Omental fat pad (tissue), 4 donors: ENCODE results near the gene FLOT1. TPM values are rescaled to one million over a fixed set of nuclear protein-coding genes. Genes with fewer than 3 reads are reported as not detected.

ENCODE experiments used
- ATAC-seq: fragments of 150-250 bp; one replicate; pipeline ENCODE4 v1.9.1; 2016; ENCODE audit warnings: mild to moderate bottlenecking, moderate library complexity; ENCODE audit not compliant: low FRiP score
- DNase-seq: peaks from one replicate; pipeline ENCODE4 v3.0.0-alpha.2; 2019; ENCODE audit warnings: low spot score
- total RNA-seq, 4 donors: library from RNA; depleted of rRNA; stranded (reverse); fragments of >200 nt; gene quantifications; one replicate each; pipeline ENCODE4 v1.1.0, GENCODE V29; 2016
- TF ChIP-seq, protein P1 (sequence below), 3 donors: fragments of 450-650 bp; IDR thresholded peaks; one replicate each; pipeline ENCODE4 v1.5.1; 2016 to 2017; ENCODE audit warnings: antibody characterized with exemption in 3 of 3, mild to moderate bottlenecking in 3 of 3, moderate library complexity in 2 of 3

FLOT1 gene
- total RNA-seq, 4 donors from 2014 or later = 90.2 to 156 (median 142) TPM

- TF ChIP-seq, protein P1, sequence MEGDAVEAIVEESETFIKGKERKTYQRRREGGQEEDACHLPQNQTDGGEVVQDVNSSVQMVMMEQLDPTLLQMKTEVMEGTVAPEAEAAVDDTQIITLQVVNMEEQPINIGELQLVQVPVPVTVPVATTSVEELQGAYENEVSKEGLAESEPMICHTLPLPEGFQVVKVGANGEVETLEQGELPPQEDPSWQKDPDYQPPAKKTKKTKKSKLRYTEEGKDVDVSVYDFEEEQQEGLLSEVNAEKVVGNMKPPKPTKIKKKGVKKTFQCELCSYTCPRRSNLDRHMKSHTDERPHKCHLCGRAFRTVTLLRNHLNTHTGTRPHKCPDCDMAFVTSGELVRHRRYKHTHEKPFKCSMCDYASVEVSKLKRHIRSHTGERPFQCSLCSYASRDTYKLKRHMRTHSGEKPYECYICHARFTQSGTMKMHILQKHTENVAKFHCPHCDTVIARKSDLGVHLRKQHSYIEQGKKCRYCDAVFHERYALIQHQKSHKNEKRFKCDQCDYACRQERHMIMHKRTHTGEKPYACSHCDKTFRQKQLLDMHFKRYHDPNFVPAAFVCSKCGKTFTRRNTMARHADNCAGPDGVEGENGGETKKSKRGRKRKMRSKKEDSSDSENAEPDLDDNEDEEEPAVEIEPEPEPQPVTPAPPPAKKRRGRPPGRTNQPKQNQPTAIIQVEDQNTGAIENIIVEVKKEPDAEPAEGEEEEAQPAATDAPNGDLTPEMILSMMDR (IDR thresholded peaks at IDR 0.05) = no peak
- ATAC-seq (no peak), DNase-seq (no peak)
Measured at GRCh38 chr6:30712441-30712945, 30.0 kb downstream of the FLOT1 start.

DNA sequence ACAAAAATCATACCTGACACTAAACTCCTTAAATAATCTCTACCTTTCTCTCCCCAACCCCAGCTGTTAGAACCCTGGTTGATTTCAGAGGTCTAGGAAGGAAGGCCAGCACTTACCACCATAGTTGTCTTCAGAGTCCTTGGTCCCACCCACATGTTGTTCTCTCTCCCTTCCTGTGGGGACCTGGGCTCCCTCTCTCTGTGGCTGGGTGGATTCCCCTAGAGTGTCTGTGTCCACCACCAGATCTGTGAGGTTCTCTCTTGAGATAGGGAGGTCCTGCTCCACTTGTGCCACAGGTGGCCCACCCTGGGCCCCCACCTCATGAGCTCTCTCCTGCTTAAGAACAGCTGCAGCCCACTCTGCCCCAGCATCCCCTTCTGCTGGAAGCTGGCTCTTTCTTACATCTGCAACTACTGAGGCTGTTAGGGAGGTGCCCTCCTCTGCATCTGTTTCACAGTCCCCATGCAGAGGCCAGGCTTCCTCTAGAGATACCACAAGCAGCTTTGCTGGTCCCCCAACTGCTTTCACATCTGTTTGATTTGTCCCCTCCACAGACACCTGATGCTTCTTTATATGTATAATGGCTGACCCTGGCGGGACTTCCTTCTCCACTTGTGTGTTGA is 30.6 kb downstream of the FLOT1 start:
- TF ChIP-seq, protein P1 (IDR thresholded peaks at IDR 0.05) = no peak
- ATAC-seq (no peak), DNase-seq (no peak)

- ATAC-seq (no peak), DNase-seq (no peak)
Measured at GRCh38 chr6:30709101-30709868, 33.2 kb downstream of the FLOT1 start.

GRCh38 chr6:30707281-30707850 is 35.1 kb downstream of the FLOT1 start:
- DNase-seq = no peak

More at GRCh38 chr6:30709101-30709868, 33.2 kb downstream of the FLOT1 start:
- TF ChIP-seq, protein P1 (IDR thresholded peaks at IDR 0.05) = no peak

DNA sequence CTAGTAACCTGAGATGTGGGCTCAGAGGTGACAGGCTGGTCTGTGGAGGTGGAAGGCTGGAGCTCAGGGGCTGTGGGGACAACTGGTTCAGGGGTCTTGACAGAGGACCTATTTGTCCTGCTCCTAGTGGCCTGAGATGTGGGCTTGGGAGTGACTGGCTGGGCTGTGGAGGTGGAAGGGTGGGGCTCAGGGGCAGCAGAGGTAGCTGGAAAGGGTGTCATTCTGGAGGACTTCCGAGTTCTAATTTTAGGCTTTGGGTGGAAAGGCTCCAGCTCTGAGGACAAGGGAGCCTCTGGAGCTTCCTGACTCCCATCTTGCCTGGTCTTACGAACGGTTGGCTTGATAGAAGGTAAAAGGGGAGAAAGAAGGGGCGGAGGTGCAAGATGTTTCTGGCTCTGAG is 36.9 kb downstream of the FLOT1 start:
- DNase-seq (no peak), ATAC-seq (no peak)
- TF ChIP-seq, protein P1 (IDR thresholded peaks at IDR 0.05) = no peak

More at GRCh38 chr6:30707281-30707850, 35.1 kb downstream of the FLOT1 start:
- no peak for ATAC-seq
- TF ChIP-seq, protein P1 (IDR thresholded peaks at IDR 0.05) = no peak

GRCh38 chr6:30703821-30704220 is 38.7 kb downstream of the FLOT1 start:
- DNase-seq = no peak
- no peak for ATAC-seq
- TF ChIP-seq, protein P1 (IDR thresholded peaks at IDR 0.05) = no peak
